ENCODE data around the gene NR2E3.

GRCh38 chr15:71781179-71781964, 29.0 kb upstream of the NR2E3 start:
- no peak for TF ChIP-seq CTCF (conservative IDR thresholded peaks at IDR 0.05; ENCODE audit: low read length)
- TF ChIP-seq EZH2phosphoT487 (IDR thresholded peaks at IDR 0.05; ENCODE audit: borderline replicate concordance, low read depth, low read length) = no peak

Measured in OCI-LY7 (cell line).